HepG2 (cell line): ENCODE results near the gene TADA2A. TPM values are rescaled to one million over a fixed set of nuclear protein-coding genes. Genes with fewer than 3 reads are reported as not detected.

Experiments
- ONECUT2 ChIP-seq: sonication (generic); formaldehyde crosslinking; IDR thresholded peaks from 2 replicates; pipeline ENCODE4 v1.4.0; 2020; ENCODE audit warnings: missing genetic modification reagents
- SIN3A ChIP-seq: IDR thresholded peaks from 2 replicates; pipeline ENCODE4 v1.6.1; 2011; ENCODE audit warnings: low read depth, mild to moderate bottlenecking, control low read depth, low read length, borderline replicate concordance
- ZBTB21 ChIP-seq: sonication (generic); formaldehyde crosslinking; IDR thresholded peaks from 2 replicates; pipeline ENCODE4 v1.4.0; 2020; ENCODE audit warnings: missing genetic modification reagents
- ZBTB25 ChIP-seq: IDR thresholded peaks from 2 replicates; pipeline ENCODE4 v1.6.1; 2018; ENCODE audit warnings: missing genetic modification reagents
- ZMAT5 ChIP-seq: sonication (generic); formaldehyde crosslinking; IDR thresholded peaks from 2 replicates; pipeline ENCODE4 v1.5.0; 2020; ENCODE audit warnings: mild to moderate bottlenecking, low read depth, missing genetic modification reagents, borderline replicate concordance
- ZNF101 ChIP-seq: sonication (generic); formaldehyde crosslinking; IDR thresholded peaks from 2 replicates; pipeline ENCODE4 v1.4.0; 2020; ENCODE audit warnings: mild to moderate bottlenecking, low read depth, missing genetic modification reagents, borderline replicate concordance
- ZNF12 ChIP-seq: sonication (generic); formaldehyde crosslinking; IDR thresholded peaks from 2 replicates; pipeline ENCODE4 v1.5.0; 2020; ENCODE audit warnings: missing genetic modification reagents
- ZNF407 ChIP-seq: sonication (generic); formaldehyde crosslinking; IDR thresholded peaks from one replicate; pipeline ENCODE4 v1.5.1; 2020; ENCODE audit warnings: mild to moderate bottlenecking, missing genetic modification reagents; ENCODE audit errors: not compliant biosample characterization
- ZNF431 ChIP-seq: sonication (generic); formaldehyde crosslinking; IDR thresholded peaks from 2 replicates; pipeline ENCODE4 v1.9.0; 2022; ENCODE audit warnings: missing genetic modification reagents, low read depth, mild to moderate bottlenecking, borderline replicate concordance
- ZNF691 ChIP-seq: sonication (generic); formaldehyde crosslinking; IDR thresholded peaks from 2 replicates; pipeline ENCODE4 v1.4.0; 2020; ENCODE audit warnings: missing genetic modification reagents, low read depth, mild to moderate bottlenecking, borderline replicate concordance
- polyA plus RNA-seq, 8 experiments: library from polyadenylated mRNA; depleted of rRNA in 3 of 8; stranded (reverse) in 7 of 8; unstranded in 1 of 8; fragments of >200 nt; fragmentation: Illumina TruSeq in 4 of 8; extraction: Trizol in 4 of 8; gene quantifications; 2 replicates each; pipeline versions ENCODE4 v1.2.1 to v1.2.3, GENCODE V29; 2011 to 2016; ENCODE audit warnings: low read depth in 4 of 8, missing spikeins in 1 of 8, mixed read lengths in 1 of 8; ENCODE audit not compliant: insufficient read depth in 1 of 8
- total RNA-seq, 5 experiments: library from RNA; depleted of rRNA; stranded (reverse); fragments of >200 nt; fragmentation: Illumina TruSeq; extraction: Trizol; gene quantifications; 2 replicates each; pipeline ENCODE4 v1.2.3, GENCODE V29; 2016; ENCODE audit warnings: low read depth in 1 of 5
- TF ChIP-seq, protein P1 (sequence below), 2 experiments: sonication (generic) in 1 of 2; formaldehyde crosslinking in 1 of 2; IDR thresholded peaks; 2 replicates each; pipeline versions ENCODE4 v1.4.0 to v1.6.1; 2018 to 2020; ENCODE audit warnings: missing genetic modification reagents in 2 of 2, borderline replicate concordance in 1 of 2, low read depth in 1 of 2, mild to moderate bottlenecking in 1 of 2, missing biosample characterization in 1 of 2
- TF ChIP-seq, protein P2 (sequence below): sonication (generic); formaldehyde crosslinking; IDR thresholded peaks from 2 replicates; pipeline ENCODE4; 2020; ENCODE audit warnings: missing genetic modification reagents, mild to moderate bottlenecking, borderline replicate concordance

Gene TADA2A
- total and polyA plus RNA-seq, 2 of the 13 experiments (the other 11 are each of a cell fraction or from before 2014, with no cell fraction given), result 8.0 to 14.0 TPM

- TF ChIP-seq ZBTB25, result no peak
- no peak for TF ChIP-seq ZNF12 (CRISPR knock-in tag)
- no peak for TF ChIP-seq ZNF101 (CRISPR knock-in tag)
- no peak for TF ChIP-seq ZBTB21
- TF ChIP-seq, protein P1, sequence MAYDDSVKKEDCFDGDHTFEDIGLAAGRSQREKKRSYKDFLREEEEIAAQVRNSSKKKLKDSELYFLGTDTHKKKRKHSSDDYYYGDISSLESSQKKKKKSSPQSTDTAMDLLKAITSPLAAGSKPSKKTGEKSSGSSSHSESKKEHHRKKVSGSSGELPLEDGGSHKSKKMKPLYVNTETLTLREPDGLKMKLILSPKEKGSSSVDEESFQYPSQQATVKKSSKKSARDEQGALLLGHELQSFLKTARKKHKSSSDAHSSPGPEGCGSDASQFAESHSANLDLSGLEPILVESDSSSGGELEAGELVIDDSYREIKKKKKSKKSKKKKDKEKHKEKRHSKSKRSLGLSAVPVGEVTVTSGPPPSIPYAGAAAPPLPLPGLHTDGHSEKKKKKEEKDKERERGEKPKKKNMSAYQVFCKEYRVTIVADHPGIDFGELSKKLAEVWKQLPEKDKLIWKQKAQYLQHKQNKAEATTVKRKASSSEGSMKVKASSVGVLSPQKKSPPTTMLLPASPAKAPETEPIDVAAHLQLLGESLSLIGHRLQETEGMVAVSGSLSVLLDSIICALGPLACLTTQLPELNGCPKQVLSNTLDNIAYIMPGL (CRISPR knock-in tag; IDR thresholded peaks at IDR 0.05; ENCODE audit: borderline replicate concordance in 1 of 2, low read depth in 1 of 2), result no peak
- TF ChIP-seq ZMAT5 (CRISPR knock-in tag), result no peak
- TF ChIP-seq ZNF691, result no peak
- no peak for TF ChIP-seq ZNF407
- TF ChIP-seq ZNF431, result no peak
- TF ChIP-seq ONECUT2 (CRISPR knock-in tag), result no peak
- TF ChIP-seq, protein P2, sequence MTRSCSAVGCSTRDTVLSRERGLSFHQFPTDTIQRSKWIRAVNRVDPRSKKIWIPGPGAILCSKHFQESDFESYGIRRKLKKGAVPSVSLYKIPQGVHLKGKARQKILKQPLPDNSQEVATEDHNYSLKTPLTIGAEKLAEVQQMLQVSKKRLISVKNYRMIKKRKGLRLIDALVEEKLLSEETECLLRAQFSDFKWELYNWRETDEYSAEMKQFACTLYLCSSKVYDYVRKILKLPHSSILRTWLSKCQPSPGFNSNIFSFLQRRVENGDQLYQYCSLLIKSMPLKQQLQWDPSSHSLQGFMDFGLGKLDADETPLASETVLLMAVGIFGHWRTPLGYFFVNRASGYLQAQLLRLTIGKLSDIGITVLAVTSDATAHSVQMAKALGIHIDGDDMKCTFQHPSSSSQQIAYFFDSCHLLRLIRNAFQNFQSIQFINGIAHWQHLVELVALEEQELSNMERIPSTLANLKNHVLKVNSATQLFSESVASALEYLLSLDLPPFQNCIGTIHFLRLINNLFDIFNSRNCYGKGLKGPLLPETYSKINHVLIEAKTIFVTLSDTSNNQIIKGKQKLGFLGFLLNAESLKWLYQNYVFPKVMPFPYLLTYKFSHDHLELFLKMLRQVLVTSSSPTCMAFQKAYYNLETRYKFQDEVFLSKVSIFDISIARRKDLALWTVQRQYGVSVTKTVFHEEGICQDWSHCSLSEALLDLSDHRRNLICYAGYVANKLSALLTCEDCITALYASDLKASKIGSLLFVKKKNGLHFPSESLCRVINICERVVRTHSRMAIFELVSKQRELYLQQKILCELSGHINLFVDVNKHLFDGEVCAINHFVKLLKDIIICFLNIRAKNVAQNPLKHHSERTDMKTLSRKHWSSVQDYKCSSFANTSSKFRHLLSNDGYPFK (CRISPR knock-in tag), result peak; percentile 72; the same call in 1 of the 2 replicates
- TF ChIP-seq SIN3A, result peak; percentile 46; the same call in 1 of the 2 replicates
Measured at GRCh38 chr17:37488607-37489196, 82.0 kb downstream of the TADA2A start (continued).
